Stimulated activated naive CD8-positive, alpha-beta T cell treated with anti-CD3 and anti-CD28 coated beads, Interleukin-15, Interleukin-2, amounts not matched to agents 100 ng/mL and 50 ng/mL, for 24 hours (primary cell): ENCODE results near the gene AHNAK.

ENCODE experiments used
- H3K27ac Mint-ChIP-seq: one replicate; pipeline ENCODE4 v1.8.0; 2021; ENCODE audit warnings: mild to moderate bottlenecking, mixed read lengths
- H3K27me3 Mint-ChIP-seq: one replicate; pipeline ENCODE4 v1.8.0; 2021; ENCODE audit warnings: mixed read lengths
- H3K36me3 Mint-ChIP-seq: one replicate; pipeline ENCODE4 v1.8.0; 2021; ENCODE audit warnings: low read depth, mixed read lengths
- H3K4me1 Mint-ChIP-seq: one replicate; pipeline ENCODE4 v1.8.0; 2021; ENCODE audit warnings: low read depth, mixed read lengths
- H3K4me3 Mint-ChIP-seq: one replicate; pipeline ENCODE4 v1.8.0; 2021; ENCODE audit warnings: mild to moderate bottlenecking, mixed read lengths
- H3K9me3 Mint-ChIP-seq: one replicate; pipeline ENCODE4 v1.8.0; 2021; ENCODE audit warnings: mixed read lengths

Gene AHNAK

DNA sequence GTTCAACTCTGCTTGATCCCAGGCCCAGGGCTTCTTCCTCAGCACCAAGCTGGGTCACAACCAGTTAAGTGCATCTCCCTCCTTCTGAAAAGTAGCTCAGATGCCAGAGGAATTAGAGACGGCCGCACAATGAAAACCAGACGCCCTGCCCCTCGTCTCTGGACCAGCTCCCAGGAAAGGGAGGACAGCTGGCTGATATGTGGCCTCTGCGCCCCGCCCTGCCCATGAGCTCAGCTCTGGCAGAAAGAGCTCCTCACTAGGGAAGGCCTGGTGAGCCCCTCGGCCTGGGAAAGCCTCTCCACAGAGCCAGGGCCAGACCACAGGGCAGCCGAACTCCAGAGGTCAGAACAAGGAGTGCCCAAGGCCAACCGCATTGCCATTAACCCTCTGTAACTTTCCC lies 145.8 kb downstream of the AHNAK start:
- Mint-ChIP-seq H3K27me3 (no peaks in the 10 kb centered on the region), H3K36me3 (peaks cover 3% of the 10 kb centered on the region), H3K27ac (no peak overlapping the region), H3K4me1 (peaks cover 45% of the 10 kb centered on the region), H3K9me3 (no peaks in the 10 kb centered on the region), H3K4me3 (peak overlapping the region; percentile 85)

DNA sequence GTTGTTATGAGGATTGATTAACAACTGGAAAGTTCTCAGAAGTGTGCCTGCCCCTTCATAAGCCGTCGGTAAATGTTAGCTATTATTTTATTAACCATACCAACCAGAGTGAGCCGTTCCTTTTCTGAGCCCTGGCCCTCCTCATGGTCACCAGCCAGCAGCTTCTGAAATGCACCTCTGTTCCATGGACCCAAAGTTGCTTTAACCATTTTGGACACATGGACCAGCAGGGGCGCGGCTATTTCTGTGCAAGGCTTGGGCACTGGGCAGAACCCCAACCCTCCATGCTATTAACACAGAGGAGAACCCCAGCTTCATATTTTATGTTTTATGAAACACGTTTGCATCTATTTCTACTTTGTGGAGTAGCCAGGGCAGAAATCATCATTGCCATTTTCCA lies 146.3 kb downstream of the AHNAK start:
- Mint-ChIP-seq H3K4me3 (no peak overlapping the region), H3K27ac (no peak overlapping the region), H3K4me1 (peaks cover 45% of the 10 kb centered on the region), H3K9me3 (no peaks in the 10 kb centered on the region), H3K27me3 (no peaks in the 10 kb centered on the region), H3K36me3 (peaks cover 3% of the 10 kb centered on the region)

DNA sequence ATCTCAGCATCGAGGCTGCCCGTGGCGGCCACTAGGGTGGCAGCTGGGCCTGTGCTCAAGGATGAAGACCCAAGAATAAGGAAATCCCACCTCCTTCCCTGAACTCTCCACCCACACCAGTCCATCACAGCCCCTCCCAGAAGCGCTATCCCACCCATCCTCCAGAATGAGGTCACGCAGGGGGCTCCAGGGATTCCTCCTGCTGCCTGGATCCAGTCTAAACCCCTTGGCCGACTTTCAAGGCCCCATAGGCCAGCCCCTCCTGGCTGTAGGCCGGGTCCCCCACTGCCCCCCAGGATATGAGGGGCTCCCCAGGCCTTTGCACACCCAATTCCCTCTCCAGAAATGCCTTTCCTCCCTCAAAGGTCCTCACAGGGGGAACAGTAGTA lies 146.7 kb downstream of the AHNAK start:
- Mint-ChIP-seq H3K36me3 (peaks cover 3% of the 10 kb centered on the region), H3K27ac (no peak overlapping the region), H3K4me1 (peaks cover 48% of the 10 kb centered on the region)

DNA sequence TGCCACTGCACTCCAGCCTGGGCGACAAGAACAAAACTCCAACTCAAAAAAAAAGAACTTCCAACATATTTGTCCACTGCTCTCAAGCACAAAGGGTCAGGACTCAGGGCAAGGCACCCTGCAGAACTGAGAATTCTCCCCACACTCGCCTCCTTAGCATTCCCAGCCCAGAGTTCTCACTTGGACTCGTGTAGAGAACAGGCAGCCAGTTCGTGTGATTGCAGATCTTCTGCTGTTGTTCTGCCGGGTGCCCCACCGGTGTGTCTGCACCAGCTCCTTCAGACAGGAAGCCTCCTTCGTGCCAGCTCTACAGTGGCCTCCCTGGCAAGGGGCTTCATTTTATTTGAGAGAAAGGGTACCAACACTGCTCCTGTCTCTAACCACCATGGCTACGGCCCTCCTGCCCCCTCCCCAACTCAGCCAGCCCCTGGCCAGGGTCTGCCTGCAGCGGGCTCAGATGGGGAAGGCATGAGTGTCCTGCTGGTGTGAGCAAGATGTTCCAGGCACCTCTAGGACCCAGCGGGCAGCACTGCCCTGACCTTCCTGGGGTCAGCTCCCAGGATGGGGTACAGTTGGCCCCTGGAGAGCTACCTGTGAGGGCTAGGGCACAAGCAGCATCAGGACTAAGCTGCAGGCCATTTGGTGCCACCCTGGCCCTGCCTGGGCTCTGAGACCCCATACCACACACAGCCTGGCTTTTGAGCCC lies 147.3 kb downstream of the AHNAK start:
- Mint-ChIP-seq H3K9me3 (no peaks in the 10 kb centered on the region), H3K27me3 (no peaks in the 10 kb centered on the region), H3K4me3 (no peak overlapping the region), H3K27ac (no peak overlapping the region), H3K4me1 (peaks cover 49% of the 10 kb centered on the region), H3K36me3 (peaks cover 3% of the 10 kb centered on the region)

More for the DNA sequence above, 146.7 kb downstream of the AHNAK start:
- no peaks in the 10 kb centered on the region for H3K9me3 Mint-ChIP-seq
- no peak overlapping the region for H3K4me3 Mint-ChIP-seq
- H3K27me3 Mint-ChIP-seq, result no peaks in the 10 kb centered on the region

DNA sequence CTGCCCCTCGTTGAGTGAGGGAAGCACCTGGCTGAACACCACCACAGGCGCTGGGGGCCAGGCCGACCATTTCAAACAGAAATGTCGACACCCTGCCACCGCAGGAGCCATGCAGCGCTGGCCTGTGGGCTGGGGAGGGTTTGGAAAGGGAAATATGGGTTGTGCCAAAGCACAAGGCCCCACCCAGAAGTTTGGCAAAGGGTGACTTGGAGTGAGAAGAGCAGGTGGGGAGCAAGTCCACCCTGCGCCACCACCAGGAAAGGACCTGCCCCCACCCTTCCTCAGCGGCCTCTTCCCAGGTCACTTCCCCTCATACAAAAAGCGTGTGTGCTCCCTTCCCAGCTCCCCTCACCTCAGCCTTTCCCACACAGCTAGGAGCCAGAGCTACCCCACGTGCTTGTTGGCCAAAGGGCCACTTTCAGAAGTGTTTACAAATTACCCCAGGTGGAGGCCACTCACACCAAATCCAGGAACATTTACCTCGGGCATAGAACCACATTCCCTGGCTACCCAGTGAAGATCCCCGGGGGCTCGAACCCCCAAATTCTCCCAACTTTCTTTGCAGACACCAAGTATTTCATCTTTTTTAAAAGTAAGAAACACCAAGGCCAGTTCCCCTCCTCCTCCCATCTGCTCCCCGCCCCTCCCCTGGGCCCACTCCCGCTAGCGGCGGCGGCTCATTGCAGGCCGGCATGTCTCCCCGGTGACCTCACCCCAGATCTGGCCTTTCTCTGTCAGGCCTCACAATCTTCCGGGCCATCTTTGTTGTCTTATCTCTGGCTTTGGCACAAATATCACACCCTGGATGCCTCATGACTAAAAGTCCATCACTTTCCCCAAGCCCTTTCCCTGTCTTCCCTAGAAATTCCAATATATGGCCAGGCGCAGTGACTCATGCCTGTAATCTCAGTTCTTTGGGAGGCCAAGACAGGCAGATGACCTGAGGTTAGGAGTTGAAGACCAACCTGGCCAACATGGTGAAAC lies 148.3 kb downstream of the AHNAK start:
- Mint-ChIP-seq H3K9me3 (no peaks in the 10 kb centered on the region), H3K36me3 (peaks cover 3% of the 10 kb centered on the region), H3K27me3 (no peaks in the 10 kb centered on the region), H3K4me3 (no peak overlapping the region), H3K4me1 (peaks cover 51% of the 10 kb centered on the region), H3K27ac (no peak overlapping the region)

DNA sequence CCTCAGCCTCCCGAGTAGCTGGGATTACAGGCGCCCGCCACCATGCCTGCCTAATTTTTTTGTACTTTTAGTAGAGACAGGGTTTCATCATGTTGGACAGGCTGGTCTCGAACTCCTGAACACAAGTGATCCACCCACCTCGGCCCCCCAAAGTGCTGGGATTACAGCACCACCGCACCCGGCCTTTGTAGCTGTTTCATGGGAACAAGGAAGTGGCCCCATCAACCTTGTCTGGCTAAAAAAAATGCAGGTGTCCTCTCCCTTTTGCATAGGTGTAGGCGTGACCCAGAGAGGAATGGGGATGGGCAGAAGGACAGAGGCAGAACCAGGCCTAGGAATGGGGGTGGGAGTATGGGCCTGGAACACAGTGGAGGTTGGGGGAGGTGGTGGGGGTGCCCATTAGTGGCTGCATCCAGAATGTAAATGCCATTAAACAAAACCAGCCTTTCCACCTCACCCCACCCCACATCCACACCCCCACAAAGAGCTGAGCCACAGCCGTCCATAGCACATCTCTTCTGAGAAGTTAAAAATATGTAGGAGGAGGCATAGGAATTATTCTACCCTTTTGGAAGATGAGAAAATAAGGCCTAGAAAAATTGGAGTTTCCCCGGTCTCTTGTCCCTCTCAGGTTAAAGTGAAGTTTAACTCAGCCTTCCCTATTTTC lies 150.6 kb downstream of the AHNAK start:
- H3K4me1 Mint-ChIP-seq, result peaks cover 34% of the 10 kb centered on the region
- no peaks in the 10 kb centered on the region for H3K27me3 Mint-ChIP-seq
- H3K27ac Mint-ChIP-seq, result no peak overlapping the region
- no peak overlapping the region for H3K4me3 Mint-ChIP-seq
- H3K9me3 Mint-ChIP-seq, result no peaks in the 10 kb centered on the region
- H3K36me3 Mint-ChIP-seq, result peaks cover 3% of the 10 kb centered on the region

DNA sequence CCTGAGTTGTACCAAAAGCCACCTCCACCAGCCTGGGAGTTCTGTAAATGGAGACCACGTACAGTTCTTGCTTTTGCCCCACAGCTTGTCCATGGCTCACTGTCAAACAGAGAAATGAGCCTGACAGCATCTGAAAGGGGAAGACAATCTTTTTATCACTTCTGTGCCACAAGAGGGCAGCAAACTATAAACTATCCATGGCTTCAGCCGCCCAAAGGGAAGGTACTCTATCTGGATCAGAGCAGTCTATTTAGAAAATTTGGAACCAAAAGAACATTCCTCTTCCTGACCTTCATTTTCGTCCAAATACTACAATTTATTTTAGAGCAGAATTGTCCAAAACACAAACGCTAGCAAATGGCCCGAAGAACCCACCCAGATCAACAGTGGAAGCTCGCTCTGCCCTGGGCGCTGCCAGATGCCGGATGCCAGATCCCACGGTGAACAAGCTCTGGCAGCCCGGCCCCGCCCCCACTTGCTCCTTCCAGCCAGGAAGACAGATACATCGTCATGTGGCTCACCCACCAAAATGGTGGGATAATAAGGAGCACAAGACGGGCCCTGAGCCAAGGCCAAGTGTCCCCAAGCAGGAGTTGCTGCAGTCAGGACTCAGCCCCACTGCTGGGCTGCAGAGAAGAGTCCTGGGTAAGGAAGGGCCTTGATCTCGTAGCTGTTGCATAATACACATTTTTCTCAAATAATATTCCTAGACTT lies 151.6 kb downstream of the AHNAK start:
- Mint-ChIP-seq H3K27me3 (no peaks in the 10 kb centered on the region), H3K36me3 (peaks cover 3% of the 10 kb centered on the region), H3K9me3 (no peaks in the 10 kb centered on the region), H3K27ac (no peak overlapping the region), H3K4me3 (no peak overlapping the region), H3K4me1 (peaks cover 25% of the 10 kb centered on the region)

DNA sequence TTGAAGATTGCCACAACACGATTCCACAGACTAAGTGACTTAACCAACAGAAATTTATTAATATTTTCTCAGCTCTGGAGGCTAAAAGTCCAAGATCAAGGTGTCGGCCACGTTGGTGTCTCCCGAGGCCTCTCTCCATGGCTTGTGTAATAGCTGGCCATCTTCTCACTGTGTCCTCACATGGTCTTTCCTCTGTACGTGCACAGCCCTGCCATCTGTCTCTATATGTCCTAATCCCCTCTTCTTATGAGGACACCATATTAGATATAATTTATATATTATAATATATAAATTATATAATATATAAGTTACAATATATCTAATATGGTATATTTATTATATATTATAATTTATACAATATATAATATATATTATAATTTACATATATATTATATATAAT lies 152.9 kb downstream of the AHNAK start:
- Mint-ChIP-seq H3K36me3 (peaks cover 3% of the 10 kb centered on the region), H3K4me1 (peaks cover 15% of the 10 kb centered on the region), H3K27ac (no peak overlapping the region), H3K4me3 (no peak overlapping the region), H3K27me3 (no peaks in the 10 kb centered on the region), H3K9me3 (no peaks in the 10 kb centered on the region)

DNA sequence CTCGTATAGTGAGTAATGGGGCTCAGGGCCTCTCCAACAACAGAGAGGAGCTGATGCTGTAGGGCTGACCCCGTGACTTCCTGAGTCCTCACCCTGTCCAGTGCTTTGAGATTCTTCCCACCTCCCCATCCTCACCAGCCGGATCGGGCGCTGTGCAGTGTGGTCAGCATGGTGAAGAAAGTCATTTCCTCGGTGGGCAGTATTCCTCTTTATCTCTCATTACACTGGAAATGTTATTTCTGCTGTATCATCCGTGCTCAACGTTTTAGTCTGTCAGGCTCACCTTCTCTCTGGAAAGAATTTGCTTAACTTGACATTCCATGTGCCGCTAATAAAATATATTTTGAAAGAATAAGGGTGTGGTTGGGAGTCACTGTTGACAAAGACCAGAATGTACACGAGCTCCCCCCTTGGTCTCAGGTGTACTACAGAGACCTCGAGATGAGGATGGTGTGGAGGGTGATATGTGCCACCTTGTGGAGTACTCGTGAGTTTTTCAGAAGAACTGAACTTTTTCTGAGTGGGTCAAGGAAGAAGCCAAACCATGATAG lies 153.5 kb downstream of the AHNAK start:
- Mint-ChIP-seq H3K27me3 (no peaks in the 10 kb centered on the region), H3K9me3 (no peaks in the 10 kb centered on the region), H3K27ac (no peak overlapping the region), H3K36me3 (peaks cover 3% of the 10 kb centered on the region), H3K4me3 (no peak overlapping the region), H3K4me1 (peaks cover 9% of the 10 kb centered on the region)

DNA sequence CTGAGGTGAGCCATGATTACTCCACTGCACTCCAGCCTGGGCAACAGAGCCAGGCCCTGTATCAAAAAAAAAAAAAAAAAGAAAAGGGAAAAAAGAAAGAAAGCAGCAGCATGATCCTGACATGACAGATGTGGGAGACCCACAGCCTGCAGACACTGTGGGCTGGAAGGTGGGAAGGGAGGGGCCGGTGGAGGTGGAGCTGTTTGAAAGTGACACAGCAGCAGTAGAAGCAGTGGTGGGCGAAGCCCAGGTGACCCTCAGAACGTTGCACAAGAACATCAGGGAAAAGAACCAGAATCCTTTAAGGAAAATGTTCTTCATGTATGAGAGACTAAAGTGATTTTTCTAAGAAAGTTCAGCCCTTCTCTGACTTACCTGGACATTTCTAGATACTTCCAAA lies 154.1 kb downstream of the AHNAK start:
- Mint-ChIP-seq H3K36me3 (no peaks in the 10 kb centered on the region), H3K4me1 (peaks cover 11% of the 10 kb centered on the region), H3K27ac (no peak overlapping the region), H3K9me3 (no peaks in the 10 kb centered on the region), H3K4me3 (no peak overlapping the region), H3K27me3 (no peaks in the 10 kb centered on the region)

DNA sequence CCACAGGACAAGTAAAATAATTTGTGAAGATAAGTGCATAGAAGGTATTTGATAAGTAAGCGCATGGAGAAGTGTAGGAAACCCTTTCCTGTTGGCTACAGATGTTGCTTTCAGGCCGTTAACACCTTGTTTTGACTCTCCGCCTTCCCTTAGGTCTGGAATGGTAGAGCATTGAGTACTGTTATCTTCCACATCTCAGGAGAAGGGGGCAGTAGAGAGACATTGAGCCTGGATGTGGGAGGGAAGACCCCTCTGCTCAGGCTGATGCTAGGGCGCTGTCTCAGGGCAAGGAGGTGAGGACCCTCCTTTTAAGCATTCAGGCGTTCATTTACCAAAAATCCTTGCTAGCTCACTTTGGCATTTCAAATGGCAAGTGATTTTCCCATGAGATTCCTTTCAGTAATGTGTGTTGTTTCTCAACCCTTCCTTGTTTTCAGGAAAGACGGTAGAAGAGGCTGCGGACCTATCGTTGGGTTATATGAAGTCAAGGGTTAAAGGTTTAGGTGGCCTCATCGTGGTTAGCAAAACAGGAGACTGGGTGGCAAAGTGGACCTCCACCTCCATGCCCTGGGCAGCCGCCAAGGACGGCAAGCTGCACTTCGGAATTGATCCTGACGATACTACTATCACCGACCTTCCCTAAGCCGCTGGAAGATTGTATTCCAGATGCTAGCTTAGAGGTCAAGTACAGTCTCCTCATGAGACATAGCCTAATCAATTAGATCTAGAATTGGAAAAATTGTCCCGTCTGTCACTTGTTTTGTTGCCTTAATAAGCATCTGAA lies 154.8 kb downstream of the AHNAK start:
- no peaks in the 10 kb centered on the region for H3K36me3 Mint-ChIP-seq
- H3K9me3 Mint-ChIP-seq, result no peaks in the 10 kb centered on the region
- H3K27ac Mint-ChIP-seq, result no peak overlapping the region
- no peaks in the 10 kb centered on the region for H3K27me3 Mint-ChIP-seq
- no peak overlapping the region for H3K4me3 Mint-ChIP-seq
- peaks cover 14% of the 10 kb centered on the region for H3K4me1 Mint-ChIP-seq

DNA sequence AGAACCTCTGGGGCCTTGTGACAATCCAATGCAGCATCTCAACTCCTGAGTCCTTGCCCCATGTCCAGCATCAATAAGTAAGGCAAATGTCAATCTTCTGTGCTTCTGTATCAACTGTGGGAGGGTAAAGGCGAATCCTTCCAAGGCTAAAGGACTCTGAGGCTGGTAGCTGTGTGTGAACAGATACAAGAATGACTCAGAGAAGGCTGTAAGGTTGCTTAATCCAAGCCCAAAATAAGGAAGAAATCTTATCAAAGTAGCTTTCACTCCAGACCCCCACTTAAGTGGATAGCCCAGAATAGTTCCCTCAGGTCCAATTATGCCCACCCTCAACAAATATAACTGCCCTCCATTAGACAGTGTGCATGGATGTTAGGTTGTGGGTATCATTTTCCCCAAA lies 155.9 kb downstream of the AHNAK start:
- H3K27me3 Mint-ChIP-seq, result no peaks in the 10 kb centered on the region
- H3K4me3 Mint-ChIP-seq, result no peak overlapping the region
- no peaks in the 10 kb centered on the region for H3K9me3 Mint-ChIP-seq
- H3K4me1 Mint-ChIP-seq, result peaks cover 17% of the 10 kb centered on the region
- no peak overlapping the region for H3K27ac Mint-ChIP-seq
- no peaks in the 10 kb centered on the region for H3K36me3 Mint-ChIP-seq

DNA sequence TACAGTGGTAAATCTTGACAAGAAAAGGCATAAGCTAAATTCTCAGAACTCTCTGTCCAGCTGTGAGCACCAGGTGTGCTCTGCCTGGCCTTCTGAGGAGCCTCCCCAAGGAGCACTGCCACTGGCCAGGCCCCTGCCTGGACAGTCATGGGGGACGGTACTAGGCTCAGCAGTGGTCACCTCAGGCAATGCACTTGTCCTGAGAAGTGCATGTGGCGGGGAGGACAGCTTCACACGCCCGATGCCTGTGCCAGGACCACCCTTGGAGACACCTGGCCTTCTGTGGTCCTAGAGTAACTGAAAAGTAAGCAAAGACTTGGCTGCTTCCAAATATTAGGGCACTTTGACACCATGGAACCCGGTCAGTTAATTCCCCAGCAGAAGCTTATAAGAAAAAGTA lies 156.4 kb downstream of the AHNAK start:
- Mint-ChIP-seq H3K27ac (no peak overlapping the region), H3K9me3 (no peaks in the 10 kb centered on the region), H3K4me3 (no peak overlapping the region), H3K27me3 (no peaks in the 10 kb centered on the region), H3K4me1 (peaks cover 21% of the 10 kb centered on the region), H3K36me3 (no peaks in the 10 kb centered on the region)

DNA sequence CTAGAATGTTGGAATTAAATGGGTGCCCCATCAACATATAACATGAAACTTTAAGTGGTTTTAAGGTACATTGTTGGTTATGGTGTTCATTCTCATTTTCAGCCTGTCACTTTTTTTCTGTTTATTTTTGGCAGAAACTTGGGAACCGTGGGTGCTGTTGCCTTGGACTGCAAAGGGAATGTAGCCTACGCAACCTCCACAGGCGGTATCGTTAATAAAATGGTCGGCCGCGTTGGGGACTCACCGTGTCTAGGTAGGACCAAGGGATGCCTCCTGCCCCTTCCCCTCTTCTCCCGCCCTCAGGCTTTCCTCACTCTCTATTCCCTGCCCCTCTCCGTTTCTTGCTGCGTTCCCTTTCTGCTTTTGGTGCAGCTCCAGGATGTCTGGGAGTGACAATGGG lies 157.6 kb downstream of the AHNAK start:
- Mint-ChIP-seq H3K4me3 (no peak overlapping the region), H3K27ac (no peak overlapping the region), H3K36me3 (no peaks in the 10 kb centered on the region), H3K27me3 (no peaks in the 10 kb centered on the region), H3K9me3 (no peaks in the 10 kb centered on the region), H3K4me1 (peaks cover 20% of the 10 kb centered on the region)
